CD4-positive, alpha-beta memory T cell (primary cell): ENCODE measurements around the gene MICU1. TPM values are rescaled to one million over a fixed set of nuclear protein-coding genes. Genes with fewer than 3 reads are reported as not detected.
"Not testable (repeated sequence)": the region's sequence is repeated elsewhere in the genome, so short reads cannot be mapped to it uniquely, and the experiment has no call there.

Source experiments
- CTCF ChIA-PET: fragments of 350-600 bp; sonication (Branson Sonifier 250); formaldehyde crosslinking; loops from one replicate; lab custom pipeline; 2021; ENCODE audit warnings: inconsistent platforms; ENCODE audit not compliant: partially characterized antibody; lab: Charles Lee
- POLR2A ChIA-PET: fragments of 350-600 bp; sonication (Branson Sonifier 250); formaldehyde crosslinking; loops from one replicate; lab custom pipeline; 2021; ENCODE audit not compliant: partially characterized antibody; lab: Charles Lee
- DNase-seq, 5 donors: peaks; one replicate each; pipeline versions ENCODE4 v3.0.0 to v3.0.0-alpha.2; 2020 to 2022; ENCODE audit warnings: mixed read lengths in 1 of 5
- H3K27ac ChIP-seq: one replicate; pipeline ENCODE4 v1.7.0; 2013; ENCODE audit warnings: low read depth, low read length
- H3K27me3 ChIP-seq: 2 replicates; pipeline ENCODE4 v1.7.0; 2013; ENCODE audit warnings: mild to moderate bottlenecking, low read length, moderate library complexity; ENCODE audit not compliant: insufficient read depth
- H3K36me3 ChIP-seq: 2 replicates; pipeline ENCODE4 v1.7.0; 2013; ENCODE audit warnings: mild to moderate bottlenecking, low read length, moderate library complexity; ENCODE audit not compliant: insufficient read depth
- H3K4me1 ChIP-seq: 2 replicates; pipeline ENCODE4 v1.7.0; 2013; ENCODE audit warnings: mild to moderate bottlenecking, low read length, moderate library complexity; ENCODE audit not compliant: insufficient read depth
- H3K4me3 ChIP-seq, 2 donors: one replicate each; pipeline ENCODE4 v1.7.0; 2013; ENCODE audit warnings: low read length in 2 of 2, mild to moderate bottlenecking in 1 of 2
- H3K9me3 ChIP-seq, 2 donors: one replicate each; pipeline ENCODE4 v1.7.0; 2013; ENCODE audit warnings: low read length in 2 of 2, control low read depth in 1 of 2; ENCODE audit not compliant: control insufficient read depth in 1 of 2
- H3K27ac Mint-ChIP-seq, 7 donors: one replicate each; pipeline ENCODE4 v1.8.0; 2020 to 2021; ENCODE audit warnings: mixed read lengths in 7 of 7, mild to moderate bottlenecking in 6 of 7, inconsistent platforms in 3 of 7, moderate library complexity in 3 of 7
- H3K27me3 Mint-ChIP-seq, 2 donors: one replicate each; pipeline ENCODE4 v1.8.0; 2020 to 2021; ENCODE audit warnings: mixed read lengths in 2 of 2
- H3K36me3 Mint-ChIP-seq, 2 donors: one replicate each; pipeline ENCODE4 v1.8.0; 2020 to 2021; ENCODE audit warnings: mixed read lengths in 2 of 2, inconsistent platforms in 1 of 2, mild to moderate bottlenecking in 1 of 2
- H3K4me1 Mint-ChIP-seq, 4 donors: one replicate each; pipeline ENCODE4 v1.8.0; 2020 to 2021; ENCODE audit warnings: mixed read lengths in 4 of 4, mild to moderate bottlenecking in 1 of 4
- H3K4me3 Mint-ChIP-seq, 8 donors: one replicate each; pipeline ENCODE4 v1.8.0; 2020 to 2021; ENCODE audit warnings: mixed read lengths in 8 of 8, mild to moderate bottlenecking in 7 of 8, moderate library complexity in 6 of 8, inconsistent platforms in 3 of 8
- H3K9me3 Mint-ChIP-seq, 8 donors: one replicate each; pipeline ENCODE4 v1.8.0; 2020 to 2021; ENCODE audit warnings: mixed read lengths in 8 of 8, mild to moderate bottlenecking in 5 of 8, inconsistent platforms in 3 of 8, moderate library complexity in 1 of 8
- intact Hi-C: fragments of 100-400 bp; cut with micrococcal nuclease; formaldehyde crosslinking; loops from one replicate; pipeline ENCODE4 v1.15.1; 2023
- polyA plus RNA-seq, 2 donors: library from polyadenylated mRNA; unstranded; fragments of 300-500 nt; fragmentation: Illumina TruSeq; gene quantifications; one replicate each; pipeline ENCODE4 v1.2.3, GENCODE V29; 2021
- total RNA-seq, 2 experiments: library from RNA; stranded (reverse); gene quantifications; one replicate each; pipeline ENCODE4 v1.2.3, GENCODE V29; 2021

MICU1 gene
- total and polyA plus RNA-seq, 4 experiments from 2014 or later: 24.9 to 30.4 (median 27.1) TPM

DNA sequence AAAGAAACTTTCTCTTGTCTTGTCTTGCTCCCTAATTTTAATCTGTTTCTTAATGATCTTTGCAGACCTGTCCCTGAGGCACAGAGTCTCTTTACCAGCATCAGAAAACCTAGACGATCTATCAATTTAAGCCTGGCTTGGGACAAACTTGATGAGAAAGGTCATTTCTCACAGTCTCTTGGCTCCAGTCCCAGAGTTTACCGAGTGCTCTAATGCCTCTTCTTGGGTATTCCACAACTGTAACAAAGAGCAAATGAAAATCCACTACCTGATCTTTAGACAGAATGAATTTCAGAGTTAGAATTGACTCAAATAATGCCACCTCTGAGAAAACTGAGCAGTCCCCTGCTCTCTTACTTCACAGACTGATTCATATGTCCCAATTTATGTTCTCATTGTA, 164.8 kb downstream of the MICU1 start:
- no peak overlapping the region for H3K4me3 Mint-ChIP-seq
- Histone ChIP-seq H3K9me3 (no peaks in the 10 kb centered on the region), H3K4me3 (no peak overlapping the region), H3K27ac (no peak overlapping the region), H3K36me3 (no peaks in the 10 kb centered on the region), H3K4me1 (no peaks in the 10 kb centered on the region), H3K27me3 (no peaks in the 10 kb centered on the region)
- no peak for DNase-seq
- peaks cover 0 to 1% (median 0%) of the 10 kb centered on the region in 4 donors for H3K4me1 Mint-ChIP-seq
- no peak overlapping the region for H3K27ac Mint-ChIP-seq
- no peaks in the 10 kb centered on the region for H3K27me3 Mint-ChIP-seq
- no peaks in the 10 kb centered on the region for H3K9me3 Mint-ChIP-seq
- intact Hi-C loops: no loop called here
- POLR2A ChIA-PET: no interaction called here
- CTCF ChIA-PET: no interaction called here
- peaks cover 11 to 17% of the 10 kb centered on the region in 2 donors for H3K36me3 Mint-ChIP-seq

DNA sequence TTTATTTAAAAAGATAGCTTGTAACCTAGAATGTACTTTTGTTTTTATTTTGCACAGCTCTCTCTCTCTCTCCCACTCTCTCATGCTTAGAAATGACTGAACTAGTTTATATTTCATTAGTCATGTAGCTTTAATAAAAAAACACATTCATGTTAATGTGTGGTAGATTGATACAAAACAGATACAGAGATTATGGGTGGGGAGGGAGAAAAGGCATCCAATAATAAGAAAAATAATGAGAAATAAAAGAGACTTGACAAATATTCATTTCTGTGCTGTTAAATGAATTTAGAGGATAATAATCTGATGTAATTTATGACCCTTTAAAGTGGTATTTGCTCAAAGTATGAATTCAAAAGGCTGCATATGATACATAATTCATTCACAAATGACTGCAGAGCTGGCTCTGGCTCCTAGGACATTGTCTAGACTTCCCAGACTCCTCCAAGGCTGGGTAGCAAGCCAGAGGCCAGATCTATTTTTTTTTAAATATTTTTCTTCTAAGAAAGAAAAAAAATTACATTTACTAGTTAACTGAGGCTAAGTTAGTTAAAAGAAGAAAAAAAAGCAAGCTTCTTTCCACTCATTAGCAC, 165.5 kb downstream of the MICU1 start:
- no peak for DNase-seq
- POLR2A ChIA-PET: no interaction called here
- no peak overlapping the region for H3K27ac Mint-ChIP-seq

DNA sequence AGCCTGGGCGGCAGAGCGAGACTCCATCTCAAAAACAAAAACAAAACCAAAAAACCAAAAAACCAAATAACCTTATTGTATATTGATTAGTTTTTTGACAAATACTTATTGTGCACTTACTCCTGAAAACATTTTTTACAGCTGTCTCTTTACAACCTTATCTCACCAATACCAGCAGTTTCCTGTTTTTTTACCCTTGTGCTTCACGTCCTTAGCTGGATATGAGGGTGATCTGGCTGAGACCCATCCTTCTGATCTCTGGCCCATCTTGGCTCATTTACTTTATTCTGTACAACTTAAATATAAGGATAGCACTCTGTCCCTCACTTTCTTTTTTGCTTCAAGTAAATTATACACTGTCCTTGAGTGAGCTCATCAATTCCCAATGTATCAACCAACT, 166.6 kb downstream of the MICU1 start:
- ChIA-PET POLR2A (no interaction called here), CTCF (no interaction called here)
- Histone ChIP-seq H3K4me3 (no peak overlapping the region), H3K27me3 (no peaks in the 10 kb centered on the region), H3K27ac (no peak overlapping the region), H3K9me3 (no peaks in the 10 kb centered on the region), H3K4me1 (no peaks in the 10 kb centered on the region), H3K36me3 (no peaks in the 10 kb centered on the region)
- Mint-ChIP-seq H3K27me3 (no peaks in the 10 kb centered on the region), H3K4me1 (peaks cover 0 to 2% (median 0%) of the 10 kb centered on the region in 4 donors), H3K27ac (no peak overlapping the region), H3K36me3 (peaks cover 11 to 18% of the 10 kb centered on the region in 2 donors), H3K9me3 (no peaks in the 10 kb centered on the region), H3K4me3 (no peak overlapping the region)
- no peak for DNase-seq
- intact Hi-C loops: no loop called here

More for the DNA sequence above, 165.5 kb downstream of the MICU1 start:
- Mint-ChIP-seq H3K27me3 (no peaks in the 10 kb centered on the region), H3K4me1 (peaks cover 0 to 2% (median 0%) of the 10 kb centered on the region in 4 donors), H3K36me3 (peaks cover 11 to 18% of the 10 kb centered on the region in 2 donors), H3K4me3 (no peak overlapping the region), H3K9me3 (no peaks in the 10 kb centered on the region)
- H3K4me3 ChIP-seq: no peak overlapping the region
- no peaks in the 10 kb centered on the region for H3K36me3 ChIP-seq
- intact Hi-C loops: no loop called here
- CTCF ChIA-PET: no interaction called here
- no peak overlapping the region for H3K27ac ChIP-seq
- no peaks in the 10 kb centered on the region for H3K9me3 ChIP-seq
- no peaks in the 10 kb centered on the region for H3K4me1 ChIP-seq
- H3K27me3 ChIP-seq: no peaks in the 10 kb centered on the region

DNA sequence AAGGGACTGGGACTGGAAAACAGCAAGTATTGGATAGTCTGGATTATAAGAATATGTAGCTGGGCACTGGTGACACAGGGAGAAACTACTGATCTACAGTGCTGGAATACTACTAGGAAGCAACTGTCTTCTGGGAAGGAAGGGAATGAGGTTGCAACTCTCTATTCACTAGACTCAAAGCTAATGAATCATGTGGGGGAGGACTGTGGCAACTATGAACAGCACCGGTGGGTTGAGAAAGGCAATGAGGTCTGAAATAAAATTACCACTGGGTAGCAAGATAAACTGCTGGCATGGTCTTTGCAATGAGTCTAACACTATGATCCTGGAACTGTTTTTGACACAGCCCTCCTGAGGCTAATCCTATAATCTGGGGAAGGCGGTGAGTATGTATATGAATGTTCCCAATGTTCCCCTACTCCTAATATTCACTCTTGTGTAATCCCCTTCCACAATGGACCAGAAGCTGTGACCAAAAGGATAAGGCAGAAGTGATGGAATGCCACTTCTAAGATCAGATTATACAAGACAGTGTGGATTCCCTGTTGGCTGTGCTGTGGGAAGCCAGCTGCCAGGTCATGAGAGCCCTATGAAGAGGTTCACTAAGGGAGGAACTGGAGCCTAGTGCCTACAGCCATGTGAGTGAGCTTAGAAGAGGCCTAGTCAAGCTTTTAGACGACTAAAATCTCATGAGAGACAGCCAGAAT, 169.8 kb downstream of the MICU1 start:
- Mint-ChIP-seq H3K27ac (no peak overlapping the region), H3K4me3 (no peak overlapping the region), H3K4me1 (peaks cover 0 to 2% (median 0%) of the 10 kb centered on the region in 4 donors), H3K27me3 (no peaks in the 10 kb centered on the region), H3K36me3 (peaks cover 12 to 23% of the 10 kb centered on the region in 2 donors), H3K9me3 (no peaks in the 10 kb centered on the region)
- H3K9me3 ChIP-seq: no peaks in the 10 kb centered on the region
- H3K36me3 ChIP-seq: peaks cover 7% of the 10 kb centered on the region
- no peak overlapping the region for H3K4me3 ChIP-seq
- ChIA-PET CTCF (no interaction called here), POLR2A (no interaction called here)
- intact Hi-C loops: no loop called here
- no peaks in the 10 kb centered on the region for H3K27me3 ChIP-seq
- H3K27ac ChIP-seq: no peak overlapping the region
- no peaks in the 10 kb centered on the region for H3K4me1 ChIP-seq
- no peak for DNase-seq

DNA sequence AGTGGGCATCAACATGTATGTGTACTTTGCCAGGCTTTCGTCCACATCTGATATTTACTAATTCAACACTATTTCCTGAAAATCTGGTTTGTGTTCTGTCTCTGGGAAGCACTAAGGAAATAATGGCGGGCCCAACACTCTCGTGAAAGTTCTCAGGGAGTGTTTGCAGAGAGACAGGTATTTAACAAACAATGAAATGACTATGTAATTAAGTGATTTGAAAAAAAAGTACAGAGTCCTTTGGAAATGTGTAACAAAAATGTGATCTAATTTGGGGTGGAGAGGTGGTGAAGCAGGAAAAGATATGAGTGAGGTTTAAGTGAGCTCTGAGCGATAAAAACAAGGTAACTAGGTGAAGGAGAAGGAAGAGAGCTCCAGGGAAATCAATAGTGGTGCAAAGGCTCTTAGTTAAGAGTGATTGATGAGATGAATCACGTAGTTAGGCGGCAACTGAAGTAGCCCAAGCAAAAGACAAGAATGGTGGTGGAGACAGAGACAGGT, 175.9 kb downstream of the MICU1 start:
- Histone ChIP-seq H3K27me3 (no peaks in the 10 kb centered on the region), H3K4me3 (no peak overlapping the region), H3K36me3 (peaks cover 7% of the 10 kb centered on the region), H3K9me3 (no peaks in the 10 kb centered on the region), H3K4me1 (no peaks in the 10 kb centered on the region), H3K27ac (no peak overlapping the region)
- Mint-ChIP-seq H3K36me3 (peaks cover 16 to 32% of the 10 kb centered on the region in 2 donors), H3K4me3 (no peak overlapping the region), H3K27ac (no peak overlapping the region), H3K27me3 (no peaks in the 10 kb centered on the region), H3K4me1 (no peaks in the 10 kb centered on the region), H3K9me3 (no peaks in the 10 kb centered on the region)
- no peak for DNase-seq
- intact Hi-C loops: no loop called here
- POLR2A ChIA-PET: no interaction called here
- CTCF ChIA-PET: no interaction called here

DNA sequence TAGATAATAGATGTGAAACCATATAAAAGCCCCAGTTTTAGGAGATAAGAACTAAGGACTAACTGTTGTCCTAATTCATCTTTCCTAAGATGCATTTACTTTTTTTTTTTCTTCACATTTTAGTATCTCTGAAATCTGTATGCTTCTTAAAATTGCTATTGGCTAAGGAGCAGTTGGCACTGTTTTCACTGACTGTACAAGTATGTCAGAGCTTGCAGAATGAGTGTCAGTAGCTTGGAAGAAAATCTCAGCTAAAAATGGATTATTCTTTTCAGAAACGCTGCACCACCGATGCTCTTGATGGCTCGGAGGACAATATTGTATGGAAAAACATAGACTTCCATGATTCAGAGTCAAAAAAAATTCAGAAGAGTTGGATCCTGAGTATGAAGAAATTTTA, 180.0 kb downstream of the MICU1 start:
- Mint-ChIP-seq H3K4me1 (no peaks in the 10 kb centered on the region), H3K27me3 (no peaks in the 10 kb centered on the region), H3K36me3 (peaks cover 19 to 36% of the 10 kb centered on the region in 2 donors), H3K27ac (no peak overlapping the region), H3K9me3 (peaks cover 0 to 3% (median 0%) of the 10 kb centered on the region in 8 donors), H3K4me3 (no peak overlapping the region)
- Histone ChIP-seq H3K27me3 (no peaks in the 10 kb centered on the region), H3K4me1 (no peaks in the 10 kb centered on the region), H3K27ac (no peak overlapping the region), H3K4me3 (no peak overlapping the region), H3K9me3 (no peaks in the 10 kb centered on the region), H3K36me3 (no peaks in the 10 kb centered on the region)
- intact Hi-C loops: no loop called here
- ChIA-PET CTCF (interaction anchor here (0.6 kb wide), 1 partner anchor 11 kb away, joined by 3 read pairs; no protein-coding TSS in a partner anchor), POLR2A (no interaction called here)
- no peak for DNase-seq

DNA sequence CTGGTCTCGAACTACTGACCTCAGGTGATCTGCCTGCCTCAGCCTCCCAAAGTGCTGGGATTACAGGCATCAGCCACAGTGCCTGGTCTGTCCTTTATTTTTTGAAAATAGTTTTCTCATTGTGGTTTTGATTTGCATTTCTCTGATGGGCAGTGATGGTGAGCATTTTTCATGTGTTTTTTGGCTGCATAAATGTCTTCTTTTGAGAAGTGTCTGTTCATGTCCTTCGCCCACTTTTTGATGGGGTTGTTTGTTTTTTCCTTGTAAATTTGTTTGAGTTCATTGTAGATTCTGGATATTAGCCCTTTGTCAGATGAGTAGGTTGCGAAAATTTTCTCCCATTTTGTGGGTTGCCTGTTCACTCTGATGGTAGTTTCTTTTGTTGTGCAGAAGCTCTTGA, 182.9 kb downstream of the MICU1 start:
- H3K27ac Mint-ChIP-seq, H3K4me3 ChIP-seq, H3K4me3 Mint-ChIP-seq, POLR2A ChIA-PET, intact Hi-C loops, H3K4me1 ChIP-seq, H3K27ac ChIP-seq, H3K27me3 Mint-ChIP-seq, H3K4me1 Mint-ChIP-seq, H3K36me3 ChIP-seq, H3K9me3 Mint-ChIP-seq, H3K27me3 ChIP-seq, H3K9me3 ChIP-seq, DNase-seq, CTCF ChIA-PET: not testable (repeated sequence)
- peaks cover 21 to 26% of the 10 kb centered on the region in 2 donors for H3K36me3 Mint-ChIP-seq
